Measurements from ENCODE around the gene TUT7. TPM values are rescaled to one million over a fixed set of nuclear protein-coding genes. Genes with fewer than 3 reads are reported as not detected.

TUT7 gene
- total and polyA plus RNA-seq, 10 of the 15 experiments (the other 5 are each of a cell fraction or from before 2014, with no cell fraction given) = 10.0 to 49.8 (median 30.4) TPM

DNA sequence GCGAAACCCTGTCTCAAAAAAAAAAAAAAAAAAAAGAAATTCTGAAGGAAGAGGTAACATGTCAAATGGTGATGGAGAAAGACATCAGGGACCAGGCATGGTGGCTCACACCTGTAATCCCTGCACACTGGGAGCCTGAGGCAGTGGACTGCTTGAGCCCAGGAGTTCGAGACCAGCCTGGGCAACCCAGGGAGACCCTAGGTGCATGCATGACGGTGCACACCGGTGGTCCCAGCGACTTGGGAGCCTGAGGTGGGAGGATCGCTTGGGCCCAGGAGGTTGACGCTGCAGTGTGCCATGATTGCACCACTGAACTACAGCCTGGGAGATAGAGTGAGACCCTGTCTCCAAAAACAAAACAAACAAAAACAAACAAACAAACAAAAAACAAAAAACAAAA lies 73.6 kb downstream of the TUT7 start:
- no peaks in the 10 kb centered on the region for H4K20me1 ChIP-seq (ENCODE audit: control insufficient read depth, insufficient read depth)
- H3K27ac ChIP-seq (ENCODE audit: control insufficient read depth, insufficient read depth) = no peak overlapping the region
- H3K4me1 ChIP-seq (ENCODE audit: control insufficient read depth, insufficient read depth, low read length) = peaks cover 5% of the 10 kb centered on the region; the same call in 1 of the 2 replicates
- ATAC-seq (no peak), DNase-seq (ENCODE audit: low read depth, low spot score) (no peak), FAIRE-seq (no peak)
- H2AFZ ChIP-seq (ENCODE audit: control insufficient read depth, low read depth, low read length) = no peak overlapping the region
- ChIA-PET POLR2A (interaction anchor here (0.6 kb wide), 2 partner anchors 28 to 43 kb away, joined by 4 to 8 read pairs; no protein-coding TSS in a partner anchor), CTCF (no interaction called here), SMC1A (ENCODE audit: uncharacterized antibody, unreplicated experiment) (interaction anchor here (0.9 to 1.1 kb wide), 2 partner anchors 14 to 32 kb away, joined by 3 to 4 read pairs; no protein-coding TSS in a partner anchor), RAD21 (ENCODE audit: unreplicated experiment) (no interaction called here)
- 99% methylated on average over 7 of the region's 7 CpGs for WGBS (ENCODE audit: insufficient coverage, insufficient replicate concordance, low lambda C conversion rate, missing lambda C conversion rate)
- no peaks in the 10 kb centered on the region for H3K27me3 ChIP-seq (replicated peaks in 1 of 2; ENCODE audit: control insufficient read depth in 2 of 2, insufficient read depth in 2 of 2, low read length in 1 of 2)
- peak overlapping the region; percentile 83; the same call in 1 of the 2 replicates for H3K4me2 ChIP-seq (ENCODE audit: control insufficient read depth, insufficient read depth)
- no peak overlapping the region for H3K9ac ChIP-seq (ENCODE audit: control insufficient read depth, insufficient read depth, low read length)
- in situ Hi-C loops (cut with MboI) = loop anchor here (25.0 kb wide), 1 partner anchor 468 kb away; no protein-coding TSS in a partner anchor
- TF ChIP-seq FOS (IDR thresholded peaks at IDR 0.05; ENCODE audit: borderline replicate concordance, extremely low read depth, insufficient read length) (no peak), CHD1 (IDR thresholded peaks at IDR 0.05; ENCODE audit: low read depth, low read length) (no peak), NRF1 (conservative IDR thresholded peaks at IDR 0.05; ENCODE audit: low read depth, low read length) (no peak), SUZ12 (IDR thresholded peaks at IDR 0.05; ENCODE audit: unreplicated experiment) (no peak), NFYA (IDR thresholded peaks at IDR 0.05; ENCODE audit: borderline replicate concordance, low read depth, low read length) (no peak), RELB (IDR thresholded peaks at IDR 0.05; ENCODE audit: low read depth) (no peak)
- peak overlapping the region; percentile 83 for H3K4me3 ChIP-seq
- intact Hi-C loops (cut with micrococcal nuclease; ENCODE audit: unreplicated experiment) = no loop called here
- BruUV-seq (replicated peaks) = no TSS peak
- no peaks in the 10 kb centered on the region for H3K36me3 ChIP-seq (ENCODE audit: control insufficient read depth in 2 of 2, insufficient read depth in 2 of 2, low read length in 1 of 2)
- H3K79me2 ChIP-seq (ENCODE audit: control insufficient read depth, insufficient read depth, low read length) = peaks cover 23% of the 10 kb centered on the region
- no peaks in the 10 kb centered on the region for H3K9me3 ChIP-seq (replicated peaks; ENCODE audit: control insufficient read depth, insufficient read depth, low read length)
